GM19468 (cell line): ENCODE measurements around the gene TMEM140.

Experiments used
- ATAC-seq: cut with Tn5 transposase; IDR thresholded peaks from one replicate; pipeline ENCODE4 v1.9.1; 2021; ENCODE audit warnings: mild to moderate bottlenecking, moderate library complexity, moderate number of reproducible peaks; ENCODE audit not compliant: unreplicated experiment; ENCODE audit errors: extremely low read depth

The TMEM140 gene

DNA sequence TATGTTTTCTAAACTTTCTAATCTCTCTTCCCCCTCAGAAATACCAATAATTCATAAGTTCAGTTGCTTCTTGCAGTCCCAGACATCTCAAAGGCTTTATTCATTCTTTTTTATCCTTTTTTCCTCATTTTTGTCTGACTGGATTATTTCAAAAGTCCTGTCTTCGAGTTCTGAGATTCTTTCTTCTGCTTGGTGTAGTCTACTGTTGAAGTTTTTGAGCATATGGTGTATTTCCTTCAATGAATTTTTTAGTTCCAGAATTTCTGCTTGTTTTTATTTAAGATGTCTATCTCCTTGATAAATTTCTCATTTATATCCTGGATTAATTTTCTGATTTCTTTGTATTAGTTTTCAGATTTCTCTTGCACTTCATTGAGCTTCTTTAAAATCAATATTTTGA is 8.4 kb downstream of the TMEM140 start:
- no peak for ATAC-seq

DNA sequence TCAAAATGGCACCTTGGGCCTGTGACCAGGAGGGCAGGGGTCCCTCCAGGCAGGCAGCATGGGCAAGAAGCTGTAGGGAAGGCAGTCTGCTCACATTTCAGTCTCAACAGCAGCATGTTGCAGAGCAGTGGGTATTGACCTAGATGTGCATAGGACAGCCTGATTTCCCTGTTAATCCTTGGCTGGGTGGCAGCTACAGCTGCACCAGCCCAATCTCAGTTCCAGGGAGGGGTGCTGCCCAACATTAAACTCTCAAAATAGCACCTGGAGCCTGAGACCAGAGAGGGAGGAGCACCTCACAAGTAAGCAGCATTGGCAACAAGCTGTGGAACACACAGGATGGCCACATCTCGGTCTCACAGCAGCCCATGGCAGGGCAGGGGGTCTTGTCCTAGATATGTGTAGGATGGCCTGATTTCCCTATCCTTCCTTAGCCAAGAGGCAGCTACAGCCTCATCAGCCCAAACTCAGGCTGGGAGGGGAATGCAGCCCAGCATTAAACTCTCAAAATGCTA is 10.3 kb downstream of the TMEM140 start:
- no peak for ATAC-seq

DNA sequence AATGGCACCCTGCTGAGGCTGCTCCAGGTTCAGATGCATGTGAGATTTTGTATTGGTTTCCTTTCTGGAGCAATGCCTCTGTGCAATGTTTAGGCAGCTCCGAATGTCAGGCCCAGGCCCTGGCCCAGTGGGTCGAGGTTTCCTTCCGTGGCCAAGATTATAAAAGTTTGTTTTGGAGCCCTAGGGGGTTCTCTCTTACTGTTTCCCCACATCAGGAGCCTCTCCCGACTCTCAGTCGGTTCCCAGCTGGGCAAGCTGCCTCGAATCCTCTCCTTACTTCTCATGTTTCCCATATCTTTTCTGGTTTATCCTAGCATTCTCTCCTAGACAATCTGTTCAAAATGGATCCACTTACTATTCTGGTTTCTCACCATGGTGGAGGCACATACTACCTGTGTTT is 11.0 kb downstream of the TMEM140 start:
- ATAC-seq, result no peak

DNA sequence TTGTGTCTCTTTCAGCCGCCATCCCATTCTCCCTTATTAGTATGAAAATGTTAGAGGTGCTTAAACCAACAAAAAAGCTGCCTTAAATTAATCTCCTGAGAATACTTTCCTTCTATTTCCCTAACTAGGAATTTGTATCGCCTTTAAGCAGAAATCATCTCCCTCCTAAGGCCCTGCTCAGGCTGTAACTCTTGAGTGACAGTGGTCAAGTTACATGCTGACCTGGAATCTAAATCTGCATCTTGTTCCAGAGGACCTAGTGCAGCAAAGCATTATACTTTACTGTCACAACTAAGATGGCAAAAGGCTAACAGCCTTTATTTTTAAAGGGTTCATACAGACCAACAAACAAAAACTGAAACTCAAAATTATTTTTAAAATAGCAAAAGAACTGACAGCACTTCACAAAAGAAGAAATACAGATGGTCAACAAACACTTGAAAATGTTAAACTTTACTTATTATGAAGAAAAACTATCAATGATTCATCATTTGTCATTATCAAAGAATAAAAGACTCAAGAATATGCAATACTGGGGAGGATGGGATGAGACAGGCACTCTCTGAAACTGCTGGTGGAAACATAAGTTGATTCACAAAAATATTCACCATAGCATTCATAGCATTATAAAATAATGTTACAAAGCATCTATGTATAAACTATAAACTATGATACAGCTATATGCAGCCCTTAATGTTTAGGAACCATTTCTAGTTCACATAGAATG is 11.7 kb downstream of the TMEM140 start:
- ATAC-seq, result no peak

DNA sequence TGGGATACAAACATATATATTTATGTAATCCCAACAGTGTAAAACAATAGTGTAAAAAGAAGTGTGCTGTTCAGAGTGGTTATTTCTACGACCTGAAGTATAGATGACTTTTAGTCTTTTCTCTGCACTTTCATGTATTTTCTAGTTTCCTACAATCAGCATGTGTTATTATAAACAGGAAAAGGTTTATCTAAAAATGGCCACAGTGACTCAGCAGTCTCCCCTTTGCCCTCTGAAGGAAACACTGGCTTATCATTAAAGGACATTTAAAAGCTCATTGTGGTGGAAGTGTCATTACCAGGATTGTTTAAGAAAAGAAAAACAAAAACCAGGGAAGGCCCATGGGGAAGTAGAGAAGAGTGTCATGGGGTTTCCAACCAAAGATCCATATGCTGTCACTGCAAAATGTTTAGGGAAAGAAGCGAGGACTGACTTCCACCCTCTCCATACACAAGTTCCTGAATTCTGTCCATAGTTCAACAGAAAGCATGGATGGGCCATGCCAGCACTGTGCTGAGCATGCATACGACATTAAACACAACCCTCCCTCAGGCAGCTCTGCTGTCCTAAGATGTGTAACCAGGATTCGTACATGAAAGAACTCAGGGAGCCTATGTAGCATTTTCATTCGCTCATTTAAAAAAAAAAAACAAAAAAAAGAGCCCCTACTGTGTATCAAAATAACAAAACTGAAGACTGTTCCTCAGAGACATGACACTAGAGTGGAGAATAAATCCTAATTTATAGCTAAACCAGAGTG is 12.4 kb downstream of the TMEM140 start:
- ATAC-seq, result no peak

DNA sequence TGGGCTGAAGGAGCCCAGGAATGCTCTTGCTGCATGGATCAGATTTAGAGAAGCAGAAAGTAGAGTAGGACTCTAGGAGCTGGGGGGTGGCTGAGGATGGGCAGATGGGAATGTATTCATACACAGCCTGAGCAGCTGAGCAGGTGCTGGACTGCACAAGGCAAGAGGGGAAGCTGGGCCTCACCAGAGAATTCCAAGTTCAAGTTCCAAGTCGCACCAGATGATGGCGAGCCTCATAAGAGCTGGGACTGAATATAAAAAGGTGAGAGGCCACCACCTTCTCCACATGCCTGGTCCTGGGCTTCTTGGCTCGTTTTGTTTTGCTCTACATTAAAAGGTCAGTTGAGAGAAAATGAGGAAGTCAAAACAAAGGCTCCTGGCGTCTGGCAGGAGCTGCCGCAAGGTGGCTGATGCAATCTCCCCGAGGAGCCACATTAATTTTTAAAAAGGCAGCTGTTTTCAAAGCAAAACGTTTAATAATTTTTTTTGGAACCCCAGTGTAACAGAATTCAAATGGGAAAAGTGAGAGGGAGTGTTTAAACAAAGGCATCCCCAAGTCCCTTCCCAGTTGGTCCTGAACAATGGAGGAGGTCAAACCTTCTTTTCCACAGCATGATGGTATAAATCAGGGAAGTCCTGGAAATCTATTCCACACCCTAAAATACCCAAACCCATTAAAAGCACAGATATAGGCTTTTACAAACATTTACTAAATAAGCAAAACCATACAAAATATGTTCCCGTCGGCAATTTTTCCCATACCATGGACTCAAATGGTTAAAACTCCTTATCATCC is 13.2 kb downstream of the TMEM140 start:
- ATAC-seq, result no peak

DNA sequence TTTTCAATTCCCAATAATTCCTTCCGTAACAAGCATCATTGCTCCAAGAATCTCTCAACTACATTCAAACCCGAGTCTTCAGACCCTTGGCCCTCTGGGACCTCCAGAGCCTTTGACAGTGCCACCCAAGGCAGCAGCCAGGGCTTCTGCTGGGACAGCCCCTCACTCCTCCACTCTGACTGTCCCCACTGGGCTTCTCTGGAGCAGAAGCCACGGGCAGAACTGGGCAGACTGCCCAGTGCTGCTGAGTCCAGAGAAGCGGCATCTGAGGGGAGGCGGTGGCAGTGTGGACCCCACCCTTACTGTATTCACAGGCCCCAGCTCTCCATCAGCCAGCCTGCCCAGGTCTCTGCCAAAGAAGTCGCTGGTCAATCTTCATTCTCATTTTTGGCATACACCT is 13.8 kb downstream of the TMEM140 start:
- no peak for ATAC-seq

DNA sequence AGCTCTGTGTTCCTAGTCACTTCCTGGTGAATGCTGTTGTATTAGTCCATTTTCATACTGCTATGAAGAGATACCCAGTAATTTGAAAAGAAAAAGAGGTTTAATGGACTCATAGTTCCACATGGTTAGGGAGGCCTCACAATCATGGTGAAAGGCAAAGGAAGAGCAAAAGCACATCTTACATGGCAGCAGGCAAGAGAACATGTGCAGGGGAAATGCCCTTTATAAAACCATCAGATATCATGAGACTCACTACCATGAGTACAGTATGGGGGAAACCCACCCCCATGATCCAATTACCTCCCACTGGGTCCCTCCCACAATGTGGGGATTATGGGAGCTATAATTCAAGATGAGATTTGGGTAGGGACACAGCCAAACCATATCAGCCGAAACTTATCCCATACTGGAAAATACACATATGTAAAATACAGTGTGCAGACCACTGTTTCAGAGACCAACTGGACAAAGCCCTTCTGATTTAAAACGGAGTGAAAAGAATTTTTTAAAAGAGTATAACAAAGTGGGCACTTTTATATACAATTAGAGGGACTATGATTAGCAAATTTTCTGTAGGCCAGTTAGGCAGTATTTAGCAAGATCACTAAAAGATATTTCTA is 14.6 kb downstream of the TMEM140 start:
- no peak for ATAC-seq

DNA sequence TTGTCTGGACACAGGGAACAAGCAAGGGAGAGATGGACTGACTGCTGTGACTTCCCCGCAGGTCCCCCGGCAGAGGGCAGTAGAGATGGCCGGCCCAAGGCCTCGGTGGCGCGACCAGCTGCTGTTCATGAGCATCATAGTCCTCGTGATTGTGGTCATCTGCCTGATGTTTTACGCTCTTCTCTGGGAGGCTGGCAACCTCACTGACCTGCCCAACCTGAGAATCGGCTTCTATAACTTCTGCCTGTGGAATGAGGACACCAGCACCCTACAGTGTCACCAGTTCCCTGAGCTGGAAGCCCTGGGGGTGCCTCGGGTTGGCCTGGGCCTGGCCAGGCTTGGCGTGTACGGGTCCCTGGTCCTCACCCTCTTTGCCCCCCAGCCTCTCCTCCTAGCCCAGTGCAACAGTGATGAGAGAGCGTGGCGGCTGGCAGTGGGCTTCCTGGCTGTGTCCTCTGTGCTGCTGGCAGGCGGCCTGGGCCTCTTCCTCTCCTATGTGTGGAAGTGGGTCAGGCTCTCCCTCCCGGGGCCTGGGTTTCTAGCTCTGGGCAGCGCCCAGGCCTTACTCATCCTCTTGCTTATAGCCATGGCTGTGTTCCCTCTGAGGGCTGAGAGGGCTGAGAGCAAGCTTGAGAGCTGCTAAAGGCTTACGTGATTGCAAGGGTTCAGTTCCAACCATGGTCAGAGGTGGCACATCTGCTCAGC is 16.6 kb downstream of the TMEM140 start:
- ATAC-seq, result no peak

DNA sequence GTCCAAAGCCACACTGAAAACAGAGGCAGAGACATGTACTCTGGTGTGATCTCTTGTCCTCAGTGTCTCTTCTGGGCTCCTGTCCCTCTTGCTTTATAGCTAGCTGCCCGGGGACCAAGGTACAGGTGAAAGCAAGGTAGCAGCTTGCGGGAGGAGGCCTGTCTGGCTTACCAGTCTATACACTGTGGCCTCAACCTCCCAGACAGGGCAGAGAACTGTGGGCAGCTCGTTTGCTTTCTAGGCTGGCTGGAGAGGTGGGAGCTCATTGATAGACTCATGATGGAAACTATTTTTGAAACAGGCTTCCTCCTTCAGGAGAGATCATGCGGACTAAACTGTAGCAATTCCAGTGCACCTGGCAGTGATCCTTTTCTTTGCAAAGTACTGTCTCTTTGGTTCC is 18.0 kb downstream of the TMEM140 start:
- no peak for ATAC-seq

DNA sequence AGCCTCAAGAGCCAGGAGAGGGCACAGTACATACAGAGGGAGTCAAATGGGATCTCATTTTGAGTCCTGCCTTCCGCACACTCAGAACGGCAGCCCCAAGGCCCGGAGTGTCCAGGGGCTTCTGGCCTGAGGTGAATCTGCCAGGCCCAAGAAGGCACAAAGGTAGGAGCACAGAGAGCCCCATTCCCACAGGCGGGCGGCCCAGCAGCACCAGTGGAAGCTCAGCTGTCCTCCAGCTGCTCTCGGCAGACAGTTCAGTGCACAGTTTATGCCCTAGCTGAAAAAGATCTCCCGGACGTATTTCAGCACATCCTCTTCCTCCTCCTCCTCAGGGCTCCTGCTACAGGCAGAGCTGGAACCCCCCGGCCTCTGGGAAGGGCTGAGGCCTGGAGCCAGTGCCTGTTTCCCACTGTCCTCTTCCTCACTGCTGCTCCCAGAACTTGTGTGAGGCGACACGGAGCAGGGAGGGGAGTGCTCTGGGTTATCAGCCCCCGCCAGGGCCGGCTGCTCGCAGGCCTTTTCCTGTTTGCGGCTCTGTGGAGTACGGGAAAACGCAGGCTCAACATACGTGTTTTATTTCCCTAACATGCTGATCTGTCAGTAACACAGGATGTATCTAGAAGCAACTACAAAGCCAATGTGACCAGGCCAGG is 18.6 kb downstream of the TMEM140 start:
- ATAC-seq, result no peak

DNA sequence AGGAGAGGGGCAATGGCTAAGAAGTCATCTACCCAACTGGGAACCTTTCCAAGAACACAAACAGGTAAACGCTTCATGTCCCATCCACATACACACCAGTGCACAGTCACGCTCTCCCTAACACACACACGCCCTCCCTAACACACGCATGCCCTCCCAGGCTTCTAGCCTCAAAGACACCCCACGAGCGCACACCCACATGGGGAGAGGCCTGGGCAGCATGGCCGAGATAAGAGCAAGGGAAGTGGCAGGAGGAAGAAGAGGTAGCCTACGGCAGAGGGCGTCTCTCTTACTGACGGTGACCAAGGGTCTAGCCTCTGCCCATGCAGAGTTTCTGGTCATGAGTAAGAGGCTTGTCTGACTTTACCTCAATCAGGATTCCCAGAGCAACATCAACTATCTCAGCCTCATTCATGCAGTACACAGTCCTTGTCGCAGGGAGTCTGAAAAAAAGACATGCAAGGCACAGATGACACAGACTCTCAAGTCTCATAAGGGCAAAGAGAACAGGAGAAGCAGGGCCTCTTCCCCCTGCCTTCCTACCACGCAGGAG is 19.6 kb downstream of the TMEM140 start:
- no peak for ATAC-seq

DNA sequence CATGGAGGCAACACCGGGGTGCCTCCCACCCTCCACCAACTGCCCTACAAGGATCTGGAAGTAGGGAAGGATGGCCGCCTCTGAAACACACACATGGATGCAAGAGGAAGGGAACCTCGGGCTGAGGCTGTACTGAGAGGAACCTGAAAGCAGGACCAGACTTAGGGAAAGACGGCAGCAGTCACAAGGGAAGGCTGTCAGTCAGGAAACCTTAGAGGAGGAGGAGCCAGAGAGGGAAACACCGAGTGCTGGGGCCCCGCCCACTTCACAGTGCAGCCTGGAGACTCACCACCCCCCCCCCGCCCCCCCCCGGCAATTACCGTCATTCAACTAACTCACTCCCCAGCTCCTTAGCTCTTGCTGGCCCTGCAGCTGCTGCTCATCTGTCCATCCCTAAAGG is 20.1 kb downstream of the TMEM140 start:
- no peak for ATAC-seq

DNA sequence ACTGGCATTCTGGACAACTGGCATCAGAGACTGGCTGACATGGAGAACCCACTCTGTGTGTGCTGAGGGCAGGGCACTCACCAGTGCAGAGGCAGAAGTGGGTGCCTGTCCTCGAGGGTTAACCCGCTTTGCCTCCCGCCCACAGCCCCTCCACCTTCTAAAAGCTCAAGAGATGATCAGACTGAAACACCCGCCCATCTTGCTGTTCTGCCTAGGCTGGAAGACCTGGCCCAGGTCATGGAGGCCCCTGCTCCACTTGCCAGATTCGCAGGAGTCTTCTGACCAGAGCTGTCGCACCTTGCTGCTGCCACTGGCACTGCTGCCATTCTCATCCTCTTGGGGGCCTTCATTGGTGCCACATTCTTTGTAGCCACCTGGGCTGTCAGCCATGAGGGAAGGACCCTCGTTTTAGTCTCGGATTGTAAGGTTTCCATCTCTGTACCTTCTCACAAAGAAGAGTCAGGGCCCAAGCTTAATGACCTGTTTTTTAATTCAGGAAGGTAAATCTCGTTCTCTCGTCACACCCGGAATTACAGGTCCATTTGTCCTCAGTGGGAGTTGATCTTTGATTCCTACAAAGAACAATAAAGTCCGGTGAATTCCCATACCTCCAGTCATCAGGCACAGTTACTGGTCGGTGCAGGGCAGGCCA is 20.7 kb downstream of the TMEM140 start:
- ATAC-seq, result no peak

DNA sequence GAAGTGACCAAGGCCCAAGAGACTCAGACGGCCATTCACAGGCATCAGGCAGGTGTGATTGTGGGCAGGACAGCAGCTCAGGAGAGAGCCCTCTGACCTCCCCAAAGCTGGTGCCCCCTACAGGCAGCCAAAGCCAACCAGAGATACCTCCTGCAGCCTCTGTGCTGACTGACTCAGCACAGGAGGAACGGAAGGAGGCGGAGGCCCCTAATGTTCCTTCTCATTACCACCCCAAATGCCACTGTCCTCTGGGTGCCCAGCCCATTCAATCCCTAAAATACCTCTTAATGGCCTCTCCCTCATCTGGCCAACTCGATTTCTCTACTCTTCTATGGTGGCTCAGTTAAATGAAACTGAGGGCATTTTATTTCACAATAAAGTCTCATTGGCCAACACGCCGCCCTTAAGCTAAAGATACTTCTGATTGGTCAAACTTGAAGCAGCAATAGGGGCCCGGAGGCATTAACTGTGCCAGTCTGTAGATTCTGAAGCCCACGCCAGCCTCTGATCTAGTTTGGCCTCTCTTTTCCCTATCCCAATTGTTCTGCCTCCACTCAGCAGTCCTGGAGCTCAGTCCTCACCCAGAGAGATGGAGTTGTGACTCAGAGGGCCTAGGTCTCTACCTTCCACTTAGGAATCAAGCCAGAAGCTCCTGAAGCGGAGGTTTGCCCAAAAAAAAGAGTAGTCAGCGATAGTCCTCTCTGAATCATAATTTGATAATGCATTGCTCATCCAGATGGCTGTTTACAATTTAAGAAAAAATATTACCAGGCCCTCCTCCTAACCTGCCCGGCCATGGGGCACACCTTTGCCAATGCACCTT is 21.5 kb downstream of the TMEM140 start:
- peak; percentile 23 for ATAC-seq

DNA sequence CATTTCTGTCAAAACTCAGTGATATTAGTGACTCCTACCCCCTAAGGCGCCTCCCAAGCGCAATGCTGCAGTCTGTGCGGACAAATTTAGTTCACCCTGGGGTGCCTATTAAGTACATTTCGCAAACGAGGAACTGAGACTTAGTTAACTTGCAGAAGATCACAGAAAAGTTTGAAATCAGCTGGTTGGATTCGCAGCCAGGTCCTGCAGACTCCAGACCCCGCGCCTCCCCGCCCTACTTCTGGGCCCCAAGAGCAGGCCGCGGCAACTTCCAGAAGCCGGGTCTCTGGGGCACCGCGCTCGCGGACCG is 22.0 kb downstream of the TMEM140 start:
- no peak for ATAC-seq

DNA sequence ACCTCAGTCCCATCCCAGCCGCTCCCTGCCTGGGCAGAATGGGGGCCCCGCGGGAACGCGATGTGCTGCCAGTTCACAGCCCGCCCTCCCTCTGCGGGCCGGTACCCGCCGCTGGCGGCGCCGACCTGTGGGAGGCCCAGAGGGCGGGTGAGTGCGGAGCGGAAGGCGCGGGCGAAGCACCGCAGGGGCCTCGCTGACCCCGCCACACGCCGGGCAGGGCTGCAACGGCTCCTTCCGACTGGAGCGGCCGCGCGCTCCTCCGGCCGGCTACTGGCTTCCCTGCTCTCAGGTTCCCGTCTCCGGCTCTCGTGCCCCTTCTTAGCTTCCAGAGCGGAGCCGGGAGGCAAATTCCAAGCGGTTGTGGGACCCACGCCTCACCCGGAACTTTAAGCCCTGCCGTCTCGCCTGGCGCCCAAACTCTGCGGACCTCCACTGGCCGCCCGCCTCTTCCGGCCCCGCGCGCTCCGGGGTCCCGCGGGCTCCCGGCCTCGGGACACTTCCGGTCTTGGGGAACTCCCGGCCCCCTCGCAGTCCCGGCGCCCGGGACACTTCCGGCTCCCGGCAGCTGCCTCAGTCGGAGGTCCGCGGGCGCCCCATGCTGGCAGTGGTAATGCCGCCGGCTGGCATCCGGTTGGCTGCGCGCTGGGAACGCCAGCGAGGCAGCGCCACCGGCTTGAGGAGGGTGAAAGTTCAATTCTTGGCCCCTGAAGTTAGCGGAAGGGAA is 22.6 kb downstream of the TMEM140 start, which contains the start of gene CYREN:
TSS of gene CYREN (minus strand) at position 434 of the 724 bp plus-strand sequence. CDS start 1,785 bp downstream, outside the sequence.
- ATAC-seq, result peak; percentile 71
